GM19455 (cell line): Measurements from ENCODE around the gene SHMT2.
"Not testable (repeated sequence)": the region's sequence is repeated elsewhere in the genome, so short reads cannot be mapped to it uniquely, and the experiment has no call there.

Source experiments
- ATAC-seq: cut with Tn5 transposase; IDR thresholded peaks from one replicate; pipeline ENCODE4 v1.9.1; 2021; ENCODE audit not compliant: unreplicated experiment

The SHMT2 gene

DNA sequence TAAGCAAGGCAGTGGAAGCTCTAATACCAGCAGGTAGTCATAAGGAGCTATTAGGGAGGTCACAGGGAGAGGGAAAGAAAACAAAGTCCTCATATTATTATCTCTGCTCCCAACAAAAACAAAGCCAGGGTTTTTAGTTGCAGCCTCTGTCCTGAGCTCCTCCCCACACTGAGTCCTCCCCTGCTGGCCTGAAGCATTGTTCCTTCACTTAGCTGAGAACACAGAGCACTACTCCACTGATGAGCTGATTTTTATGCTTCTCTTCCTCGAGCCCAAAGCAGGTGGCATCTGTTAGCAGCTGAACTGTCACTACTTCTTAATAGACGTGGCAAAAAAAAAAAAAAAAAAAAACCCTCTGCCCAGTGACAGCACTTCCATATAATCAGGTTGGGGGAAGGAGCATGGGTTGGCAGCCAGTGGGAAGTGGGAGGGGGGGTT, 31.9 kb downstream of the SHMT2 start:
- no peak for ATAC-seq

DNA sequence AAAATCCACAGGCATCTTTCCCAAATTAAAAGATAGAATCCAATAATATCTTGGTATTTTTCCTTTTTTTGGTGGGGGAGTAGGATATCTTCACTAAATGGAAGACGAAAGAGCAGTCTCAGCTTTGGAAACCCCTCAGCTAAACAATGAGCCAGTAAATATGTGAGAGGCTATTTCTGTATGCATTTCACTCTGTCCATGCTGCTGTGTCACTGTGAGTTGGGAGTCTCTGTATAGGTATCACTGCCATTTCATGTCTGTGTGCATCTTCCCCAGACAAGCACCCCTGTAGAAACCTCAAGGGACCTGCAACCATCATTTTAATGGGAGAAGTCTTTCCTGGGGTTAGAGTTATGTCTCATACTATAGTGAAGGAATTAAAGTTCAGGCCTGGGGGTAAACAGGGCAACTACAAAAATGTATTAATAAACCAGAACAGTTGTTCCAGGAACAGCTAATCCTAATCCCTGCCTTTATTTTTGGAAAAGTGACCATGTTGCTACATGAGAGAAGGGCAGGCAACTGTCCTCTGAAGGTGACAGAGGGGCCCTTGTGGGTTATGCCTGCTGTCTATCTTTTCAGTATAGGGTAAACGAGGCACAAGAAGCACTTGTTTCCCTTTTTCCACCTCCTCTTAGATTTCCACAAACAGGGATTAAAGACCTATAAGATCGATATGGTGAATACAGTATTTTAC, 32.8 kb downstream of the SHMT2 start:
- no peak for ATAC-seq

DNA sequence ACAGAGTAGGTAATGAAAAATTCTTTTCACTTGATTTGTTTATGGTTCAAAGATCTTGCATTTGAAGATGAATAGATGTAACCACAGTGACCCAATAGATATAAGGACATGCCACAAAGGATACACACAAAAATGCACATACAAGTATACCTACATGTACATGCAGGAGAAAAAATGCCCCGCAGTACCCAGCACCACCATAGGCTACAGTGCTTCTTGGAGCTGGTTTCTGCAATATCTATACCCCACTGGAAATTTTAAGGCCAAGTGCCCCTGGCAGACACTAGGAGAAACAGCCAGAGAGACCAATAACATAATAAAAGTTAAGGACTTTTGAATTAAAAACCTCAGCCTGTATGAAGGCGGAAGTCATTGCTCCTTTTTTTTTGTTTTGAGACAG, 33.6 kb downstream of the SHMT2 start:
- ATAC-seq: no peak

DNA sequence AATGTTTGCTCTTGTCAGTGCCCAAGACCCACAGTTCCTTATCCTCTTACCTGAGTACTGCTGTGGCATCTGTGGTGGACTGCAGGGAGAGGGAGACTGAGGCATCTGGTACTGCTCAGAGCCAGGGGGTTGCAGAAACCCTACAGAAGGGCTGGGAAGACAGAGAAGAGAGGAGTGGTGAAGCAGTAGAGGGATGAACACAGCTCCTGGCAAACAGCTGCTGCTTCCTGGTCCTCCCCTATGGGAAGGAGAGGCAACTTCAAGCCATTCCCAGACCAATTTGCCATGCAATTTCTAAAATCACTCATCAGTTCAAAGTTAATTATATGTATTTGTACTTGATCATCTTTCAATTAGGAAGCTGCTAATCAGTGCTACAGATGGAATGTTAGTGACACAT, 37.2 kb downstream of the SHMT2 start:
- no peak for ATAC-seq

DNA sequence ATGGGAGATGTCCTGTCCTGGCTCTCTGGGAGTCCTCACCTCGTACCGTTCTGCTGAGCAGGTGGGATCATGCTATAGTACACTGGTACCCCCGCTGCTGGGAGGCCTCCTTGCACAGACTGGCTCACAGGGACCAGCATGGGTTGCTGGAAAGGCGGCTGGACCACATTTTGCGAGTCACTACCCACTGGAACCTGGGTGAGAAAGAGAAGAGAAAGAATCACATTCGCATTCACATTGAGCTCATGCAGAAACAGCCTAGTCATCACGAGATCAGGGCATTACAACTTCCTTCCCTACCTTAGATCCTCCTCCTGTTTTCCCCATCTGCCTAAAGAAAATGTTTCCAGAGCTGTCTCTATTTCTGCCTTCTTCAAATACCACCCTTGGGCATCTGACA, 38.8 kb downstream of the SHMT2 start:
- ATAC-seq: no peak

DNA sequence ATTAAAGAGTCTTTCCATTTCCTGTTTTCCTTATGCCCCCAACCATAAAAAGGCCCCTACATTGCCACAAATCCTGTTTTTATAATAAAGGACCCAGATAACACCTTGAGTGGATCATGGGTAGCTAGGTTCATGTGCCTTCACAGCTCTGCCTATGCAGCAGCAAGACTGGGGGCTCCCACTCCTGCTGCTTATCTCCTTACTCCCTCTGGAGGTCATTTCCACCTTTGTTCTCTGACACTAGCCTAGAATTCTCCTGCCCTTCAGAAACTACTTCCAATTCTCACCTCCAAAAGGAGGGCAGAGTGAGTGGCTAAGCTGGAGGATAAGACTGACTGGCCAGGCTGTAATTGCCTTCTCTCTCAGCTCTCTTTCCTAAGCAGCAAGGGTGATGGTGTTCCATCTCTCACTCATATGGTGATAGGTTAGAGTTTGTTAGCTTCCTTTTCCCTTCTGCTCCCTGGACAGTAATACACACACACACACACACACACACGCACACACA, 41.5 kb downstream of the SHMT2 start:
- ATAC-seq: no peak

DNA sequence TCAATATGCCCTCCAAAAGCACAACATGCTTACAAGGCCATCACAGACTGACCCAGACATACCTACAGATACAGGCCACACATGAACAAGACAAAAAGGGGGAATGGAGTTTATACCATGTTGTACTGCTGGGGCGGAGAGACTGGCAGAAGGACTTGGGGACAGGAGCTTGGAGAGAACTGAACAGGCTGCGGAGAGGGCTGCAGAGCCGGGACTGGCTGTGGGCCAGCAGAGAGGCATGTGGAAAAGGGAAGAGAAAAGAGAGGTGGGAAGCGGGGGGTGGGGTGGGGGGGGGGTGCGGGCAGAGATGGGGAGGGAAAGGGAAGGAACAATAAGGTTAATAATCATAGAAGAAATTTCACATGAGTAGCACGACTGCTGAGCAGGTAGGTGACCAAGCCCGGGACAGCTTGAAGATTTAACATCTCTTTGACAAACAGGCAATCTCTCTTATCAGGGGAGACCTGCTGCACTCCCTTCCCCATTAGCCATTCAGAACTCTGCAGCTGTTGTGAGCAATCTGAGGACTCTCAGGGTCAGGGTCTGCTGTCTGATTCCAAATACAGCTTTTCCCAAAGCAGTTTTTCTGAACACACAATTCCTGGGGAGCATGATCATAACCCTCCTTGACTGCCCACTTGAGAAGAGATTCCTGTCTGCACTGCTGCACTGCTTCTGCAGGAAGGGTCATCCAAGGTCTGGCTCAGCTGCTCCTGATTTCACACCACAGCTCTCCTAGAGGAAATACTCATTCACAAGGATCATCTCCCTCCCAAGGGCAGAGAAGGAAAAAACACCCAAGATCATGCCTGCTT, 43.0 kb downstream of the SHMT2 start:
- no peak for ATAC-seq

DNA sequence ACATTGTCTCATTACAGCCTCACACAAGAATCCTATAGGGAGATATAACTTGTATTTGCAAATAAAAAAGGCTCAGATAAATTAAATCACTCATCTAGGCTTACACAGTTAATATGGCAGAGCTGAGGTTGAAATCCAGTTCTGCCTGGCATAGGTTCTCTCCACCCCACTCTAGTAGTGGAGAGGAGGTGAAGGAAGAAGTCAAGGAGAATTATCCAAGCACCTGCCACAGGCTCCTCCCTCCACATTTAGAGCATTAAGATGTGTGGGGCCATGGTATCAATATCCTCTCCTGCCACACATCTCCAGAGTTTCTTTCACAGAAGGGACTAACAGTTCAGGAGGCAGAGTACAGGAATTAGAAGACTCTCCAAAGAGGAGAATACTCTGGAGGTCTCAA, 44.0 kb downstream of the SHMT2 start:
- ATAC-seq: no peak

DNA sequence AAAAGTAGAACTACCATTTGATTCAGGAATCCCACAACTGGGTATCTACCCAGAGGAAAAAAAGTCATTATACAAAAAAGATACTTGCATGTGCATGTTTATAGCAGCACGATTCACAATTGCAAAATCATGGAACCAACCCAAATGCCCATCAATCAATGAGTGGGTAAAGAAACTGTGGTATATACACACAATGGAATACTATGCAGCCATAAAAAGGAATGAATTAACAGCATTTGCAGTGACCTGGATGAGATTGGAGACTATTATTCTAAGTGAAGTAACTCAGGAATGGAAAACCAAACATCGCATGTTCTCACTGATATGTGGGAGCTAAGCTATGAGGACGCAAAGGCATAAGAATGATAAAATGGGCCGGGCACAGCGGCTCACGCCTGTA, 46.7 kb downstream of the SHMT2 start:
- ATAC-seq: not testable (repeated sequence)

DNA sequence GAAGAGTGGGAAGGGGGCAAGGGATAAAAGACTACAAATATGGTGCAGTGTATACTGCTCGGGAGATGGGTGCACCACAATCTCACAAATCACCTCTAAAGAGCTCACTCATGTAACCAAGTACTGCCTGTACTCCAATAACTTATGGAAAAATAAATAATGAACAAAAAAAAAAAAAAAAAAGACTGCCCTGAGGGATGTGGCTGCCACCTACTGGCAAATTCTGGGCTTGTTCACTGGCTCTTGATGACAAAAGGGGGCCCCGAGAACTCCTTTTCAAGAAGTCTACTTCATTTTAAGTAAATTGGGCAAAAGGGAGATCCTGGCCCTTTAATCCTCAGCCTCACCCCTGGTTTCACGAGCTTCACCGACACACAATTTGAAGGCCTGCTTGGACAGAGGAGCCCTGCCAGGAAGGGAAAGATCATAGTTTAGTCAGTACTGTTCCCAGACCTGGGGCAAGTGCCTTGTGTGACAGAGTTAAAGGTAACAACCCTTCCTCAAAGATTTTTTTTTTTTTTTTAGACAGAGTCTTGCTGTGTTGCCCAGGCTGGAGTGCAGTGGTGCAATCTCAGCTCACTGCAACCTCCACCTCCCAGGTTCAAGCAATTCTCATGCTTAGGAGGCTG, 47.5 kb downstream of the SHMT2 start:
- ATAC-seq: no peak

DNA sequence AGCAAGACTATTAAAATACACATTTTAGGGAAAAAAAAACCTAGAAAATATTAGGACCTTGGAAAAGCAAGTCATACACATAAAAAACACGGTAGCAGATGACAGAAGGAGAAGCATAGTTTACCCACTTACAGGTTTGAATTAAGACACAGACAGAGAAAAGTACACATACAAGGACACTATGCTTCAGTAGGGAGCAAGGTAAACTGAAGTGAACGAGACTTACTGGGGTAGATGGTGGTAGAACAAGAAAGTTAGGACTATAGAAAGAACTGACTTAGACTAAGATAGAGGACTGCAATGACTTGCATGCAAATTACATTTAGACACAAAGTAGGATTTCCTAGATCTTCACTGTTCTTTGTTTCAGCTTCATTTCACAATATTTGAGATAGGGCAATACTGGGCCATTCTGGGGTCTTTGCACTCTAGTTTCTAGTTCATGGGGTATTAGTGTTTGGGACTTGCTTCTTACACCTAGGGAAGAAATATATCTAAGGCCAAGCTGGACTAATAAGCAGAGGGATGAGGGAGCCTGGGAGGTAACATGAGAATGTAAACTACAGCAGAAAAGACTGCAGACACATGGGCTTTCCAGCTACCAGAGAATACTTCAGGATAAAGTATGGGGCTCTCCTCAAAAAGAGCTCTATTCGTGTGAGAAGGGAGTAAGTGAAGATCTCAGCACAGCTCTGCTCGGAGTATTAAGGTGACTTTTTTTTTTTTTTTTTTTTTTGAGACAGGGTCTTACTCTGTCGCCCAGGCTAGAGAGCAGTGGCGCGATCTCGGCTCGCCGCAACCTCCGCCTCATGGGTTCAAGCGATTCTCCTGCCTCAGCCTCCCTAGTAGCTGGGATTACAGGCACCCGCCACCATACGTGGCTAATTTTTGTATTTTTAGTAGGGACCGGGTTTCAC, 49.2 kb downstream of the SHMT2 start:
- no peak for ATAC-seq

DNA sequence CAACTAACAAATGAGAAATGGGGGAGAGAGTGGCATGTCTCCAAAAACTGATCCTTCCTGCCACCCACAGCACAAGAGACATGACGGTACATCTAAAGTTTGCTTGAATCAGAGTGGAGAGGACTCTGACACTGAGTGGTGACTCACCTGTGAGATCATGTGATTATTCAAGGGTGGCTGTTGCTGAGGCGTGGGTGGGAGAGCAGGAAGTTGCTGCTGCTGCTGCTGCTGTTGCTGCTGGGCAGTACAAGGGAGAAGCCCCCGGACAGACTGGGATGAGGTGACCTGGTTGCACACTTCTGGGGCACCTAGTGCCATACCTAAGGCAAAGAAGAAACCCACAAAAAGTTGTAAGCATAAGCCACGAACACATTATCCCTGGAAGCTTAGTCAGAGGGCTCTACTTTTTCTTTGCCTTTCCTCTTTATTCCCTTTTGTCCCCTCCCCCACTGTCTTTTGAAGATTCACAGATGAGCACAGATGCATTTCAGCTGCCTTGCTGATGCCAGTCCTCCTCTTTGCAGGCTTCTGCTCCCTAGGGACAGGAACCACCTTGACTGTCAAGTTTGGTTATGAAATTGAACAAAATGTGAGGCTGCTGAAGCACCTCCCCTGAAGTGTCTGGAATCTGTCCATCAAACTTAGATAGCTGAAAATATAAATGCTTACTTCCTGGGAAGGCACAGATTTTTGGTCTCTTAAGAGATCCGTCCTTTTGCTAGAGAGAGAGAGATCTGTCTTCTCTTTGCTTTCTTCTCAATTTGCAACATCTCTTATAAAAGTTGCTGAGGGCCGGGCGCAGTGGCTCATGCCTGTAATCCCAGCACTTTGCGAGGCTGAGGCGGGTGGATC, 50.9 kb downstream of the SHMT2 start:
- peak; percentile 93 for ATAC-seq

DNA sequence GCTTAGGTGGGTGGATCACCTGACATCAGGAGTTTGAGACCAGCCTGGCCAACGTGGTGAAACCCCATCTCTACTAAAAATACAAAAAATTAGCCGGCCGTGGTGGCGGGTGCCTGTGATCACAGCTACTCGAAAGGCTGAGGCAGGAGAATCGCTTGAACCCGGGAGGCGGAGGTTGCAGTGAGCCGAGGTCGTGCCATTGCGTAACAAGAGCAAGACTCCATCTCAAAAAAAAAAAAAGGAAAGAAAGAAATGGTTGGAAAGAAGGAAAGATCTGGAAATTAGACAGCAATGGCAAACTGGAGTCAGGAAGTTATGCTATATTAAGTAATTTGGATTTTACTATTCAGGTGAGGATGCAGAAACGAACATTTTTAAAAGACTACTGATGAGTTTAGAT, 52.6 kb downstream of the SHMT2 start:
- ATAC-seq: not testable (repeated sequence)
